ENCODE data around the gene CDK5RAP1. TPM values are rescaled to one million over a fixed set of nuclear protein-coding genes. Genes with fewer than 3 reads are reported as not detected.

Gene CDK5RAP1
- polyA plus RNA-seq, 3 donors: 24.4 to 65.0 (median 25.5) TPM

DNA sequence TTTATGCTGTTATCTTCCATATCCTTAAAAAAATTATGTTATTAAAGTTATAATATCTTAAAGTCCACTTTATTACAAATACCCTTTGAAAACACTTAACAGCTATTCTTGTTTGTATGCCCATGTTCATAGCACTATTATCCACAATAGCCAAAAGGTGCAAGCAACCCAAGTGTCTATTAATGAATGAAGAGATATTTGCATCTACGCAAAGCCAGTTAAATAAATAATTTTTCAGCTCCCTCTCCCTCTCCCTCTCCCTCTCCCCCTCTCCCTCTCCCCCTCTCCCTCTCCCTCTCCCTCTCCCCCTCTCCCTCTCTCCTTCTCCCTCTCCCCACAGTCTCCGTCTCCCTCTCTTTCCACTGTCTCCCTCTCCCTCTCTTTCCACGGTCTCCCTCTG is 13.1 kb downstream of the CDK5RAP1 start:
- no peaks in the 10 kb centered on the region for H4K20me1 ChIP-seq (ENCODE audit: insufficient read depth, low read length)
- Mint-ChIP-seq H3K27ac (no peak overlapping the region), H3K36me3 (peaks cover 71 to 90% of the 10 kb centered on the region in 2 donors), H3K27me3 (ENCODE audit: low read depth in 3 of 3) (no peaks in the 10 kb centered on the region), H3K4me3 (no peak overlapping the region), H3K4me1 (no peaks in the 10 kb centered on the region), H3K9me3 (peaks cover 0 to 2% (median 0%) of the 10 kb centered on the region in 7 donors)
- no CpG with 5 or more reads among the region's 3 CpGs for WGBS (ENCODE audit: insufficient coverage)
- H3K9me3 ChIP-seq (replicated peaks in 1 of 2; ENCODE audit: control insufficient read depth in 1 of 2, insufficient read depth in 1 of 2, low read length in 2 of 2): no peaks in the 10 kb centered on the region
- H3K4me3 ChIP-seq (replicated peaks in 1 of 3; ENCODE audit: low read depth in 2 of 3, low read length in 3 of 3): no peak overlapping the region
- TF ChIP-seq, protein P1, sequence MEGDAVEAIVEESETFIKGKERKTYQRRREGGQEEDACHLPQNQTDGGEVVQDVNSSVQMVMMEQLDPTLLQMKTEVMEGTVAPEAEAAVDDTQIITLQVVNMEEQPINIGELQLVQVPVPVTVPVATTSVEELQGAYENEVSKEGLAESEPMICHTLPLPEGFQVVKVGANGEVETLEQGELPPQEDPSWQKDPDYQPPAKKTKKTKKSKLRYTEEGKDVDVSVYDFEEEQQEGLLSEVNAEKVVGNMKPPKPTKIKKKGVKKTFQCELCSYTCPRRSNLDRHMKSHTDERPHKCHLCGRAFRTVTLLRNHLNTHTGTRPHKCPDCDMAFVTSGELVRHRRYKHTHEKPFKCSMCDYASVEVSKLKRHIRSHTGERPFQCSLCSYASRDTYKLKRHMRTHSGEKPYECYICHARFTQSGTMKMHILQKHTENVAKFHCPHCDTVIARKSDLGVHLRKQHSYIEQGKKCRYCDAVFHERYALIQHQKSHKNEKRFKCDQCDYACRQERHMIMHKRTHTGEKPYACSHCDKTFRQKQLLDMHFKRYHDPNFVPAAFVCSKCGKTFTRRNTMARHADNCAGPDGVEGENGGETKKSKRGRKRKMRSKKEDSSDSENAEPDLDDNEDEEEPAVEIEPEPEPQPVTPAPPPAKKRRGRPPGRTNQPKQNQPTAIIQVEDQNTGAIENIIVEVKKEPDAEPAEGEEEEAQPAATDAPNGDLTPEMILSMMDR (IDR thresholded peaks at IDR 0.05): no peak
- H3K36me3 ChIP-seq (replicated peaks in 1 of 2; ENCODE audit: control insufficient read depth in 1 of 2, insufficient read depth in 2 of 2, low read length in 2 of 2): peaks cover 62 to 78% of the 10 kb centered on the region in 2 donors
- no peaks in the 10 kb centered on the region for H3K27me3 ChIP-seq (ENCODE audit: control insufficient read depth in 2 of 2, insufficient read depth in 2 of 2, low read length in 2 of 2)
- H3K4me2 ChIP-seq (replicated peaks; ENCODE audit: extremely low read depth, low read length, poor library complexity, severe bottlenecking): no peak overlapping the region
- H3K27ac ChIP-seq (ENCODE audit: low read depth in 1 of 2, low read length in 2 of 2): no peak overlapping the region
- no peaks in the 10 kb centered on the region for H3K79me2 ChIP-seq (ENCODE audit: insufficient read depth, low read length)
- no peak for DNase-seq
- intact Hi-C loops (cut with micrococcal nuclease): no loop called here
- H3K9ac ChIP-seq (ENCODE audit: insufficient read depth, low read length, poor library complexity, severe bottlenecking): no peak overlapping the region
- no peaks in the 10 kb centered on the region for H3K4me1 ChIP-seq (ENCODE audit: control insufficient read depth in 1 of 2, insufficient read depth in 2 of 2, low read length in 2 of 2)
- H2AFZ ChIP-seq (ENCODE audit: insufficient read depth, low read depth, low read length, poor library complexity, severe bottlenecking): no peak overlapping the region

DNA sequence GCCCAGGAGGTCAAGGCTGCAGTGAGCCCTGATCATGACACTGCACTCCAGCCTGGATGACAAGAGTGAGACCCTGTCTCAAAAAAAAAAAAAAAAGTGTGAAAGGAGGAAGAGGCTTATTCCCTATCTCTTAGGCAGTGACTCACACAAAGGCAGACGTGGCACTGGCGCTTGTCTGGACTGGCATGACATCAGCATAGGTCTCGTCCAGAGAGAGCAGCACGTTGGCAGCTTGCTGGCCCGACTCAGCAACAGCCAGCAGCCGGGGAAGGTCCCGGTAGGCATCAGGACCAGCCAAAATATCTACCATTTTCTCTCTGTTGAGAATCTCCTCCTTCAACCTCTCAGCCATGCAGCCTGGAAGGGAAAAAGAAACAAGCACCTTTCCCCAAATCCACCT is 14.1 kb downstream of the CDK5RAP1 start:
- Mint-ChIP-seq H3K4me3 (no peak overlapping the region), H3K27me3 (ENCODE audit: low read depth in 3 of 3) (no peaks in the 10 kb centered on the region), H3K36me3 (peaks cover 65 to 83% of the 10 kb centered on the region in 2 donors), H3K9me3 (peaks cover 0 to 2% (median 0%) of the 10 kb centered on the region in 7 donors), H3K4me1 (no peaks in the 10 kb centered on the region), H3K27ac (peak overlapping the region in 1 of 7 donors; percentile 50)
- Histone ChIP-seq H3K79me2 (ENCODE audit: insufficient read depth, low read length) (no peaks in the 10 kb centered on the region), H3K9ac (ENCODE audit: insufficient read depth, low read length, poor library complexity, severe bottlenecking) (no peak overlapping the region), H3K27ac (ENCODE audit: low read depth in 1 of 2, low read length in 2 of 2) (no peak overlapping the region), H4K20me1 (ENCODE audit: insufficient read depth, low read length) (no peaks in the 10 kb centered on the region), H3K36me3 (replicated peaks in 1 of 2; ENCODE audit: control insufficient read depth in 1 of 2, insufficient read depth in 2 of 2, low read length in 2 of 2) (peaks cover 66 to 69% of the 10 kb centered on the region in 2 donors), H3K9me3 (replicated peaks in 1 of 2; ENCODE audit: control insufficient read depth in 1 of 2, insufficient read depth in 1 of 2, low read length in 2 of 2) (no peaks in the 10 kb centered on the region), H2AFZ (ENCODE audit: insufficient read depth, low read depth, low read length, poor library complexity, severe bottlenecking) (no peak overlapping the region), H3K4me1 (ENCODE audit: control insufficient read depth in 1 of 2, insufficient read depth in 2 of 2, low read length in 2 of 2) (no peaks in the 10 kb centered on the region), H3K27me3 (ENCODE audit: control insufficient read depth in 2 of 2, insufficient read depth in 2 of 2, low read length in 2 of 2) (no peaks in the 10 kb centered on the region), H3K4me2 (replicated peaks; ENCODE audit: extremely low read depth, low read length, poor library complexity, severe bottlenecking) (no peak overlapping the region), H3K4me3 (replicated peaks in 1 of 3; ENCODE audit: low read depth in 2 of 3, low read length in 3 of 3) (no peak overlapping the region)
- WGBS (ENCODE audit: insufficient coverage): 86% methylated on average over 7 of the region's 7 CpGs
- intact Hi-C loops (cut with micrococcal nuclease): no loop called here
- no peak for DNase-seq
- TF ChIP-seq, protein P1 (IDR thresholded peaks at IDR 0.05): no peak
